Measurements from ENCODE around the gene NOTCH4. TPM values are rescaled to one million over a fixed set of nuclear protein-coding genes. Genes with fewer than 3 reads are reported as not detected.

The NOTCH4 gene
- polyA plus RNA-seq, 6 donors from 2014 or later, result 5.1 to 10.0 (median 8.4) TPM

- H3K4me1 Mint-ChIP-seq, result peaks cover 53 to 63% (median 59%) of the 10 kb centered on the region in 3 donors
- H3K36me3 Mint-ChIP-seq, result peaks cover 0 to 18% of the 10 kb centered on the region in 2 donors
- H3K9me3 Mint-ChIP-seq, result peaks cover 0 to 8% (median 0%) of the 10 kb centered on the region in 7 donors
- H3K4me3 Mint-ChIP-seq, result peak overlapping the region; percentile 53 to 90 (median 77)
- H3K27me3 Mint-ChIP-seq, result peaks cover 42 to 63% (median 59%) of the 10 kb centered on the region in 3 donors
- H3K27ac Mint-ChIP-seq, result peak overlapping the region in 2 of 6 donors; percentile 42 to 71
- no peak for DNase-seq
- no peak for ATAC-seq (ENCODE audit: low read depth in 2 of 2)
Measured at GRCh38 chr6:32152769-32153563, 70.9 kb downstream of the NOTCH4 start.

- DNase-seq (no peak), ATAC-seq (ENCODE audit: low read depth in 2 of 2) (no peak)
- Mint-ChIP-seq H3K27me3 (peaks cover 50 to 71% (median 61%) of the 10 kb centered on the region in 3 donors), H3K27ac (peak within 1 kb of the TSS in 2 of 6 donors; percentile 54 to 73), H3K4me1 (peaks cover 53 to 66% (median 56%) of the 10 kb centered on the region in 3 donors), H3K9me3 (peaks cover 0 to 8% (median 0%) of the 10 kb centered on the region in 7 donors), H3K36me3 (peaks cover 0 to 10% of the 10 kb centered on the region in 2 donors), H3K4me3 (peak within 1 kb of the TSS in 7 of 8 donors; percentile 53 to 82 (median 68))
Measured at GRCh38 chr6:32151863-32152768, 71.8 kb downstream of the NOTCH4 start, which contains the start of gene PRRT1. Gene PRRT1 (minus strand): TSS chr6:32151939. CDS start chr6:32151827, 112 bp downstream.

- peaks cover 55 to 79% (median 69%) of the 10 kb centered on the region in 3 donors for H3K27me3 Mint-ChIP-seq
Measured at GRCh38 chr6:32151181-32151862, 72.5 kb downstream of the NOTCH4 start.

GRCh38 chr6:32149932-32150870 is 73.7 kb downstream of the NOTCH4 start:
- Mint-ChIP-seq H3K4me3 (peak overlapping the region in 6 of 8 donors; percentile 4 to 75 (median 64)), H3K27me3 (peaks cover 60 to 86% (median 77%) of the 10 kb centered on the region in 3 donors)

More at GRCh38 chr6:32151181-32151862, 72.5 kb downstream of the NOTCH4 start:
- Mint-ChIP-seq H3K4me3 (peak overlapping the region in 3 of 8 donors; percentile 9 to 65 (median 29)), H3K9me3 (peaks cover 0 to 8% (median 0%) of the 10 kb centered on the region in 7 donors), H3K27ac (peak overlapping the region in 2 of 6 donors; percentile 54 to 73), H3K4me1 (peaks cover 53 to 66% (median 56%) of the 10 kb centered on the region in 3 donors), H3K36me3 (peaks cover 0 to 10% of the 10 kb centered on the region in 2 donors)
- DNase-seq, result no peak
- ATAC-seq (ENCODE audit: low read depth in 2 of 2), result no peak

GRCh38 chr6:32149092-32149755 is 74.6 kb downstream of the NOTCH4 start:
- peaks cover 58 to 79% (median 77%) of the 10 kb centered on the region in 3 donors for H3K27me3 Mint-ChIP-seq
- DNase-seq, result no peak
- H3K36me3 Mint-ChIP-seq, result peaks cover 0 to 10% of the 10 kb centered on the region in 2 donors
- peak overlapping the region; percentile 78 to 90 (median 83) for H3K4me3 Mint-ChIP-seq
- peak overlapping the region in 2 of 6 donors; percentile 66 to 72 for H3K27ac Mint-ChIP-seq
- peak; percentile 11 to 23 for ATAC-seq (ENCODE audit: low read depth in 2 of 2)
- peaks cover 0 to 8% (median 0%) of the 10 kb centered on the region in 7 donors for H3K9me3 Mint-ChIP-seq
- H3K4me1 Mint-ChIP-seq, result peaks cover 42 to 52% (median 43%) of the 10 kb centered on the region in 3 donors

More at GRCh38 chr6:32149932-32150870, 73.7 kb downstream of the NOTCH4 start:
- ATAC-seq (ENCODE audit: low read depth in 2 of 2) (no peak), DNase-seq (no peak)
- peaks cover 0 to 8% (median 0%) of the 10 kb centered on the region in 7 donors for H3K9me3 Mint-ChIP-seq
- H3K27ac Mint-ChIP-seq, result peak overlapping the region in 2 of 6 donors; percentile 59 to 60
- peaks cover 52 to 61% (median 53%) of the 10 kb centered on the region in 3 donors for H3K4me1 Mint-ChIP-seq
- H3K36me3 Mint-ChIP-seq, result peaks cover 0 to 10% of the 10 kb centered on the region in 2 donors

GRCh38 chr6:32148289-32149091 is 75.4 kb downstream of the NOTCH4 start:
- peaks cover 0 to 10% of the 10 kb centered on the region in 2 donors for H3K36me3 Mint-ChIP-seq
- H3K27ac Mint-ChIP-seq, result peak overlapping the region in 4 of 6 donors; percentile 66 to 76 (median 70)
- DNase-seq (peak; percentile 50), ATAC-seq (ENCODE audit: low read depth in 2 of 2) (peak; percentile 75 to 78)
- H3K4me1 Mint-ChIP-seq, result peaks cover 36 to 44% (median 36%) of the 10 kb centered on the region in 3 donors
- peak overlapping the region; percentile 78 to 90 (median 83) for H3K4me3 Mint-ChIP-seq
- H3K27me3 Mint-ChIP-seq, result peaks cover 58 to 77% (median 73%) of the 10 kb centered on the region in 3 donors
- peaks cover 0 to 8% (median 0%) of the 10 kb centered on the region in 7 donors for H3K9me3 Mint-ChIP-seq

- DNase-seq, result no peak
- Mint-ChIP-seq H3K27me3 (peaks cover 53 to 70% (median 68%) of the 10 kb centered on the region in 3 donors), H3K4me1 (peaks cover 27 to 37% (median 28%) of the 10 kb centered on the region in 3 donors), H3K9me3 (peaks cover 0 to 8% (median 0%) of the 10 kb centered on the region in 7 donors), H3K27ac (no peak overlapping the region), H3K36me3 (peaks cover 0 to 10% of the 10 kb centered on the region in 2 donors), H3K4me3 (peak overlapping the region in 1 of 8 donors; percentile 80)
- ATAC-seq (ENCODE audit: low read depth in 2 of 2), result no peak
Measured at GRCh38 chr6:32147401-32148132, 76.3 kb downstream of the NOTCH4 start.

- Mint-ChIP-seq H3K9me3 (peaks cover 0 to 8% (median 0%) of the 10 kb centered on the region in 7 donors), H3K36me3 (peaks cover 0 to 10% of the 10 kb centered on the region in 2 donors), H3K4me1 (peaks cover 25 to 31% (median 27%) of the 10 kb centered on the region in 3 donors), H3K27me3 (peaks cover 50 to 70% (median 67%) of the 10 kb centered on the region in 3 donors), H3K4me3 (no peak overlapping the region), H3K27ac (peak overlapping the region in 1 of 6 donors; percentile 0)
- DNase-seq (no peak), ATAC-seq (ENCODE audit: low read depth in 2 of 2) (no peak)
Measured at GRCh38 chr6:32146687-32147086, 77.2 kb downstream of the NOTCH4 start.

GRCh38 chr6:32146287-32146686 is 77.6 kb downstream of the NOTCH4 start:
- DNase-seq (no peak), ATAC-seq (ENCODE audit: low read depth in 2 of 2) (no peak)
- peaks cover 48 to 70% (median 66%) of the 10 kb centered on the region in 3 donors for H3K27me3 Mint-ChIP-seq
- H3K4me1 Mint-ChIP-seq, result peaks cover 25 to 27% (median 26%) of the 10 kb centered on the region in 3 donors
- peaks cover 0 to 8% (median 0%) of the 10 kb centered on the region in 7 donors for H3K9me3 Mint-ChIP-seq
- H3K4me3 Mint-ChIP-seq, result no peak overlapping the region
- H3K27ac Mint-ChIP-seq, result peak overlapping the region in 1 of 6 donors; percentile 47
- H3K36me3 Mint-ChIP-seq, result peaks cover 0 to 10% of the 10 kb centered on the region in 2 donors
